ENCODE measurements around the gene BMP7.

Gene BMP7

GRCh38 chr20:57266291-57267157, at the start of gene BMP7:
Gene BMP7, minus strand, starts transcription at chr20:57266641. Its CDS starts 519 bp downstream, at chr20:57266122.
- no peak for DNase-seq

GRCh38 chr20:57315976-57316480, 49.6 kb upstream of the BMP7 start:
- DNase-seq = no peak

- DNase-seq = no peak
Observed at GRCh38 chr20:57315083-57315975, 48.9 kb upstream of the BMP7 start.

GRCh38 chr20:57313951-57314350, 47.5 kb upstream of the BMP7 start:
- DNase-seq = no peak

- no peak for DNase-seq
Observed at GRCh38 chr20:57313230-57313629, 46.8 kb upstream of the BMP7 start.

DNA sequence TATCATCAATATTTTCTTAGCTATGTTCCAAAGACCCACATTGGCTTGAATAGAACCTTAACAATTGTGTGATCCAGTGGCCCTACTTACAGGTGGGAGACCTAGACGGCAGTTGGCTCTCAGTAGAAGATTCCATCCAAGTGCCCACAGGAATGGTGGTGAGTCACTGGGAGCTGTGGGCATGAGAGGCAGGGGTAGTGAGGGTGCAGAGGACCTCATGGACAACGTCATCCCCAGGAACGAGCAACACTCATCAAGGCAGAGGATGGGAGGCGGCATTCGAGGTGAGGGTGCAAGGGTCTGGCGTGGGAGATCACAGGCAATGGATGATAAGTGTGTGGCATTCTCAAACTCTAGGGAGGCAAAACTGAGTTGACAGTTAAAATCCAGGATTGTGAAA, 45.7 kb upstream of the BMP7 start:
- no peak for DNase-seq

- no peak for DNase-seq
Observed at GRCh38 chr20:57310821-57311514, 44.5 kb upstream of the BMP7 start.

DNA sequence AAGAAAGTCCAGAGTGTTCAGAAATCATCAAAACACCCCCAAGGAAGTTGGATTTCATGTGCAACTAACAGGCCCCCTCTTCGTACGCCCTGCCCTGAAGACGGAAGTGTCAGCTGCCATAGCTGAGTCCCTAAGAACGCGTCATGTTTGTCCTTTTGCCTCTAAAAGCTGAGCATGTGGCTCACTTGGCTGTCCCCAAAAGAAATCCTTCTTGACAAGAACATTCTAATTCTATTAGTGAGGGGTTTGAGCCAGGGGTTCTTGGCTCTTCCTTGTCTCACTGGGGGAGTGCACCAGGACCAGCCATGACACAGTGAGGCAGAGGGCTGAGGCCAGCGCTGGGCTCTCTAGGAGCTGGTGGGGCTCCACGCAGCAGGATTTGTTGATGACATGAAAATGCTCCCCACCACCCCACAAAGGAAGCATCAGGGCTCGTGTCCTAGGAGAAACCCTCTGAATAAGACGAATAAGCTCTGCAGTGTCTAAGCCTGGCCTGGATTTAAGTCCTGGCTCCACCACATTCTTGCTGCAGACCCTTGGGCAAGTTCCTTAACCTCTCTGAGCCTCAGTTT, 43.2 kb upstream of the BMP7 start:
- DNase-seq = no peak

- DNase-seq = no peak
Observed at GRCh38 chr20:57308451-57309271, 42.2 kb upstream of the BMP7 start.

DNA sequence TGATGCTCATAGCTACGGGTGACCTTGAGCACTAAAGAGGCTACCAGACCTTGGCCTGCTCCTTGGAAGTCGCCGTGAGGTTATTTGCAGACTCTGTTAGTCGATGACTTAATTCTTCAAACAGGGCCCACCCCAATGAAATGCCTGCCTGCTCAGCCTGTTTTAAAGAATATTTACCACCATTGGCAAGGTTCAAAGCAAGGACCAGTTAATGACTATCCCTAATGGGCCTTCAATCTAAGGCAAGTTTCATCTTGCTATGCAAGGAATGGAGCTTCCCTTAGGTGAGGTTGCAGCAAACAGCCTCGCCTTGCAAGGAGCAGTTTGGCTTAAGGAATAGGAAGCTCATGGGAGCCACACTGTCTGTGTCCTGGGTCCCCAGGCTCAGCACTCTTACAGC, 40.3 kb upstream of the BMP7 start:
- DNase-seq = no peak

GRCh38 chr20:57301026-57301425, 34.6 kb upstream of the BMP7 start:
- no peak for DNase-seq

- no peak for DNase-seq
Observed at GRCh38 chr20:57298457-57298856, 32.0 kb upstream of the BMP7 start.

- no peak for DNase-seq
Observed at GRCh38 chr20:57294550-57294949, 28.1 kb upstream of the BMP7 start.

GRCh38 chr20:57293995-57294394, 27.6 kb upstream of the BMP7 start:
- DNase-seq = no peak

DNA sequence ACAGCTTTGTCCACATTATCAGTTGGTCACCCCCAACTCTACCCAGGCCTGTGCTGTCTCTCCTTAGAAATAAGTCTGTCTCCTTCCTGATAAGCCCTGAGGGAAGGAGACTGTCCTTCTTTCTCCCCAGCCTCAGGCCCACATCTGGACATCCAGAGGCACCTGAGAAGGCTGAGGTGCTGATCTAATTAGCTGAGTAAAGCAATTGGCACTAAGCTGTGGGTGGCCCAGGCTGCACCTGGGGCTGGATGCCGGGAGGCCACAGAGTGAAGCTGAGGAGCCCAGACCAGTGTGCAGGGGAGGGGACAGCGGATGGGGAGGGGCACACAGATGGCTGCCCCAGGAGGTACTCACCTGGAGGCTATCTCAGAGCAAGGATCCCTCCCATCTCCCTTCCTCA, 26.2 kb upstream of the BMP7 start:
- DNase-seq = no peak

GRCh38 chr20:57291694-57292093, 25.3 kb upstream of the BMP7 start:
- no peak for DNase-seq

- no peak for DNase-seq
Observed at GRCh38 chr20:57291003-57291402, 24.6 kb upstream of the BMP7 start.

- no peak for DNase-seq
Observed at GRCh38 chr20:57290178-57290484, 23.7 kb upstream of the BMP7 start.

DNA sequence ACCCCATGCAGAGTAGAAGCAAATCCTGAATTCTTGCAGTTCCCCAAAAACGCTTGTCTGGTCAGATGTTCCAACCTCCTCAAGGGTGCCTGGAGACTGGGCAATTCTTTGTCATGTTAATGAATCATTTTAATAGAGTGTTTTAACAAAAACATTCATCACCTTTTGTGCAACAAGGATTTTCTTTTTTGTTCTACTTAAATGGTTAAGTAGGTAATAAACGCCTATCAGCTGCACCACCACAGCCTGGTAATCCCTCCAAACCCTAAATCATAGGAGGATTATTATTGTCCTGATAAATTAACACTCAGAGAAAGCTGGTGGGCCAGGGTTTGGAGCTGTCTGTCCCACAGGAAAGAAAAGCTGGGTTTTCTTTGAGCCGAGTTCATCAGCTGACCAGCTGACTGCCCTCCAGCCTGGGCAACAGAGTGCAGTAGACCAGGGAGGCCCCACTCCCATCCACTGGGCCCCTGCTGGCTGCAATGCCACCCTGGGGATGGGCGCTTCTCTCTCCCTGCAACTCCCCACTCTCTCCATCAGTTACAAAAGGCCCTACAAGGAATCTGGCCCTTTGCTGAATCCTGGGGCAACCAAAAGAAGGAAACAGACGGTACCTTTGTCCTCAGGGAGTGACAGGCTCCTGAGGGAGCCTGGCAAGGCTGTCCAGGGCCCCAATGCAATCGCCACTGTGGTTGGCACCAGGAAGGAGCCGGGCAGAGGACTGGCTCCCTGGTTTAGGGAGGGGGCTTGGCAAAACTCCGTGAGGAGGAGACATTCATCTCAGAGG, 23.1 kb upstream of the BMP7 start:
- DNase-seq = no peak

DNA sequence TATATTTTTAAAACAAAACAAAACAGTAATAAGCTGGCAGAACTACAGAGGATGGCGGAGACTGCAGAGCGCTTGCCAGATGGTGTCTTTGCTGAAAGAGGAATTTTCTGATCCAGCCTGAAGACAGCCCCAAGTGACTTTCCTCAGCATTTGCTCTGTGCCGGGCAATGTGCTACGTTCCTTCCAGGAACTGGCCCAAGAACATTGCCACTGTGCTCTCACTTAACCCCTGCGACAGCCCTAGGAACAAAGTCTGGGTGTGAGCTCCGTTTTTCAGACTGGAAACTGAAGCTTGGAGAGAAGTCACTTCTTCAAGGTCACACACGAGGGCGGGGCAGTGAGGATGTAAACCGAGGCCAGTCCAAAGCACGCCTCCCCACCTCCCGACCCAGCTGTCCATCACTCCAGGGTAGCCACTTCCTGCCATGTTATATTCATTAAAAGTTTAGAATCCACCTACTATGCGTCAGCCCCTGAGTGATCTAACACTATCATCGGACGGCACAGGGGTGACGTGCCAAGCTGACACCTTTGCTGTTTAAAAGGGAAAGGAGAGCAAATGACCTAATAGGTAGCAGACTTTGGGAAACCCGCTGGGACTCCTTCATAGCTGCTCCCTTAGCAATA, 22.3 kb upstream of the BMP7 start:
- no peak for DNase-seq

GRCh38 chr20:57287901-57288300, 21.5 kb upstream of the BMP7 start:
- no peak for DNase-seq

All from CD4-positive, alpha-beta T cell treated with Interleukin-10 for 1 hour (primary cell).